Stimulated activated CD8-positive, alpha-beta memory T cell treated with anti-CD3 and anti-CD28 coated beads, Interleukin-15, amount 100 ng/mL, for 24 hours (primary cell): ENCODE results near the gene AMOTL2.

Source experiments
- DNase-seq: peaks from one replicate; pipeline ENCODE4 v3.0.0-alpha.2; 2020; ENCODE audit warnings: low read depth

Gene AMOTL2

GRCh38 chr3:134333522-134334181 is 40.6 kb downstream of the AMOTL2 start:
- DNase-seq, result no peak

DNA sequence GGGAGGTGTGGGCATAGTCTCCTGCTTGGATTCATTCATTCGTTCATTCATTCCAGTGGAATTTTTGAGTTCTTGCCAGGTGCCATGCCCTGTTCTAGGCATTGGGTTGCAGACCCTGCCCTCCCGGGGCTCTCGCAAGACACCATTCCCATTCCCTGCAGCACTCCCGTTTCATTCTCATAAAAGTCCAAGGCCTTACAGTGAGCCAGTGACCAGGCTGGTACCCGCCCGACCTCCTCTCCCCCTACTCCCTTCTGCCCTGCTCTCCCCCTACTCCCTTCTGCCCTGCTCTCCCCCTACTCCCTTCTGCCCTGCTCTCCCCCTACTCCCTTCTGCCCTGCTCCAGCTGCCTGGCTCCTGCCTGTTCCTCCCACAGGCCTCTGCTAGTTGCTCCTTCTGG is 41.9 kb downstream of the AMOTL2 start:
- no peak for DNase-seq

DNA sequence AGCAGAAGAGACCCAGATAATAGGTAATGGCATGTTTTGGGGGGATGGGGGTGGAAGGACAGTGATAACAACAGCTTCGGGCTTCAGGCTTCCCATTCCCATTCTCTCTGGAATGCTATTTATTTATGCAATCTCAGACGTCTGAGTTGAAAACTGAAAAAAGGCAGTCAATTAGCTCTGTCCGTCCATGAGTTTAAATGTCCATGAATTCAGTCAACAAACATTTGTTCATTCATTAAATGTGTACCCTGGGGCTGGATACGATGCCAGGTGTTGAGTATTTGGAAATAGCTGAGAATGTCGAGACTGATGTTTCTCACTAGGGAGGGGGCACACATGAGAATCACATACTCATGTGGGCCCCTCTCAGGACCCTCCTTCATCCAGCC is 42.4 kb downstream of the AMOTL2 start:
- DNase-seq, result no peak

DNA sequence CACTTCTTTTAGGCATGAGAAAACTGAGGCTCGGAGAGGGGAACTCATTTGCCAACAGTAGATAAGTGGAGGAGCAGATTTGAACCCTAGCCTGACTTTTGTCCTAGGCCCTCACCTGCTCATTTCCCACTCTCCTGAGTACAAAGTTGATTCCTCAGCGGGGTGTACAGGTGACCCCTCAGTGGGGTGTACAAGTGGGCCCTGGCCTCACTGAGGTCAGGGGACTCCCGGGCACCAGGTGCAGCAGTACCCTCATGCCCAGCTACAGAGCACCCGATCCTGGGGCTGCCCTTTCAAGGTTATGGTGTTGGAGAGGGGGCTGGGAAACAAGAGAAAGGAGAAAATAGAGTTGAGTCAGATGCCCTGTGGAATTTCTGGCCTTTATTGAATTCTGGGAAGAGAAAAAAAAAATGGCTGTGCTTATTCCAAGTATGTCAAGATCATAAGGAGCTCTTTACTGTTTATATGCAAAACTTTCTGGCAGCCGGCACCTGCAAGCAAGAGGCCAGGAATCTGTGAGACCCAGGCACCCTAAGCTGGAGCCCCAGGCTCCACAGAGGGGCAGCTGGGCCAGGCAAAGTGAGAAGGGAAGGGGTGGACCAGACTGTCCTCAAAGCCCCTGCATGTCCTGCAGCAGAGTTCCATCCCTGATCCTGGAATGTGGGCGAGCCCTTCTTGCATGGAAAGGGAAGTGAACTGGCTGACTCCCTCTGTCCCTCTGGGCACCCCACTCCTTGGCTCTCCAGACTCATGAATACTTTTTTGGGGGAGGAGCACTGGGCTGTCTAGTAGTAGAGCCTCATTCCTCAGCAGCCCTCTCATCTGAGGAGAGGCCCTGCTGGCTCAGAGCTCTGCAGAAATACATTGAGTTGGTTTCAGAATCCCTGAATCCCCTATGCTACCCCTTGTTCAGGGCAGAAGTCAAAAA is 43.1 kb downstream of the AMOTL2 start:
- DNase-seq, result no peak

DNA sequence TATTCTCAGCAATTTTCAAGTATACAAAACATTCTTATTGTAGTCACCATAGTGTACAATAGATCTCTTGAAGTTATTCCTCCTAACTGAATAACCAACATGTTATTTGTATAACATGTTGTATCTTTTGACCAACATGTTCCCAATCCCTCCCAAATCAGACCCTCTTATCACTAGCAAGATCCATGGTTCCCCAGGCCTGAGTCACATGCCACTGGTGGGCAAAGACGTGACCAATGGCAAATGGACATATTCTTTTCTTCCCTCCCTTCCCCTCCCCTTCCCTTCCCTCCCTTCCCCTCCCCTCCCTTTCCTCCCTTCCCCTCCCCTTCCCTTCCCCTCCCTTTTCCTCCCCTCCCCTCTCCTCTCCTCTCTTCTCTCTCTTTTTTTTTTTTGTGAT is 45.4 kb downstream of the AMOTL2 start:
- DNase-seq, result no peak

- DNase-seq, result no peak
Observed at GRCh38 chr3:134328147-134328591, 46.1 kb downstream of the AMOTL2 start.

DNA sequence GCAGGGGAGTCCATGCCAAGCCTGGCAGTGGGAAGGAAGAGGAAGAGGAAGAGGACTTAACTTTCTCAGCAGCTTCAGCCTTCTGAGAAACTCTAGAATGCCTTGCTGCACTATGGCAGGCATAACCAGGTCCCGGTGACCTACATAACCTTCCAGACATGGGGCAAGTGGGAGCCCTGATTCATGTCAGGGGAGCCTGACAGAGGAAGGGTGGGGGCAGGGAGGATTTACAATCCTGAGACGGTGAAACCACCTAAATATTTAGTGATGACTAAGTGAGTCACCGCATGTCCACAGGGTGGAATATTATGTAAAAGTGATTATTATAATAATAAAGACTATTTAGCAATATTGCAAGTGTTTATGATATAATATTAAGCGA is 46.7 kb downstream of the AMOTL2 start:
- DNase-seq, result no peak

- no peak for DNase-seq
Observed at GRCh38 chr3:134326760-134327593, 47.3 kb downstream of the AMOTL2 start.

DNA sequence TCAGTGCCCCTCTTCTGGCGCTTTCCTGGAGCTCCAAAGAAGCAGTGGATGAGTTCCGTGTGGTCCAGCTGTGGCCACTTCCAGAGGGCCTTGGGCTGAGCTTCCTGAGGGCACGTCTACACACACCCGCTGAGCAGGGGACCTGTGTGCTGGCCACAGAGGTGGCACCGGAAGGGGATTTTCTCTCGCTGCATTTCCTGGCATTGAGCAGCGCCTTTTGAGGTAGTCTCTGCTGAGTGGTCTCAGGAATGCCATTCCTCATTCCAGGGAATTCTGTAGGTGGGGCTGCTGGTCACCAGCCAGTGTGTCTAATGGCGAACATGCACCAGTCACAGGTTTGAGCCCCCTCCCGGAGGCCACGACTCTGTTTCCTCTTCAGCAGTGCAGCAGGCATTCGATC is 48.1 kb downstream of the AMOTL2 start:
- DNase-seq, result no peak

- no peak for DNase-seq
Observed at GRCh38 chr3:134325706-134326105, 48.5 kb downstream of the AMOTL2 start.

- no peak for DNase-seq
Observed at GRCh38 chr3:134325061-134325705, 49.1 kb downstream of the AMOTL2 start.

DNA sequence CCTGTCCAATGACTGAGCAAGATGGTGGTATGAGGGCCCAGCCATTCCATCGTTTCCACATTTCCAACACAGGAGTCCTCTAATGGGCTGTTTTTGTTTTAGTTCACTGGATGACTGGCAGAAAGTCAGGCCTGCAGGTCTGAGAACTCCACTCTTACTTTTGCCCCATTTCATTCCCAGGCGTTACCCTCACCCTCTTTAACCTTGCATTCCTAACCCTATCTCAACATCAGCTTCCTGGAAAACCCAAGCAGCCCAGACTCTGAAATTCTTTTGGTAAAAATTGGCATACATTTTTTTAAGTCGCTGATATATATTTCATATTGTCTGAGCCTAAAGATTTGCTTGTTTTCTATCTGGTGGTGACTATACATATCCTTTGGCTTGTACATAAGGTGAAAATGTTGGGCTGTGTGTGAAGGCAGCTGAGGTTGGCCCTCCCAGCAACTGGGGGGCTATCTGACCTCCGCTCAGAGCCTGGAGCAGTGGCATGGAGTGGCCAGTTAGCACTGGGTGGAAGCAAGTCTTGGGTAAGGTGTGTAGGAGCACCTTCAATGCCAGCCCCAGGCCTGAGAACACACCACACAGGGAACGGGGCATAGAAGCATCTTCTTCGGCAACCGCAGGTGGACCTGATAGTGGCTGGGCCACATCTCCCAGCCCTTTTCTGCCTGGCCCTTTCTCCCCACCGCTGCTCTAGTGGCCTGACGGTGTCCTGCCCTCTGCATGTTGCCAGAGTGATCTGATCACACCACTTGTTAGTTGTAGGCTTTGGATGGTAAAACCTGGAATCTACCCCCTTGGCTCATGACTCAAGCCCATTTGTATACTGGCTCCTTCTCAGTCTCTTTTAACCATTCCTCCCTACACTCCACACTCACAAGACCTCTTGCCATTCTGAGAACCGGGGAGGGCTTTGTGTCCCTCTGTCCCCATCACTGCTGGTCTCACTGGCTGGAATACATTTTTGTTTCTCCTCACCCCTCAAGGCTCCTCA is 50.0 kb downstream of the AMOTL2 start:
- DNase-seq, result no peak

GRCh38 chr3:134322286-134322685 is 52.0 kb downstream of the AMOTL2 start:
- DNase-seq, result no peak

DNA sequence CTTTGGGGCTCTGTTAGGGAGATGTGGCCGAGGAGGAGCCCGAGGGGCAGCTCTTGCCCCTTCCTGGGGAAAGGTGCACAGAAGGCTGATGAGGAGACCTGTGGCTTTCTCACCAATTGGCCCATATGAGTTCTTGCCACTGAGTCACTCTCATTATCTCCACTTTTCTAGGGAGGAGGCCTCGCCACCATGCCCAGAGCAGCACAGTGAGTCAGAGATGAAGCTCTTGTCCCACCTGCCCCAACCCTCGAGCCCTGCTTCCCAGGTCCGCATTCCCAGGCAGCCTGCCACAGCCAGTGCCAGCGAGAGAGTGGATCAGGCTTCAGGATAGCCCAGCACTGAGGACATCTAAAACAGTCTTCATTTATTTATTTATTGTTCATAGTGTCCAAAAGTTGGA is 53.5 kb downstream of the AMOTL2 start:
- DNase-seq, result no peak

GRCh38 chr3:134319931-134320330 is 54.3 kb downstream of the AMOTL2 start:
- DNase-seq, result no peak

DNA sequence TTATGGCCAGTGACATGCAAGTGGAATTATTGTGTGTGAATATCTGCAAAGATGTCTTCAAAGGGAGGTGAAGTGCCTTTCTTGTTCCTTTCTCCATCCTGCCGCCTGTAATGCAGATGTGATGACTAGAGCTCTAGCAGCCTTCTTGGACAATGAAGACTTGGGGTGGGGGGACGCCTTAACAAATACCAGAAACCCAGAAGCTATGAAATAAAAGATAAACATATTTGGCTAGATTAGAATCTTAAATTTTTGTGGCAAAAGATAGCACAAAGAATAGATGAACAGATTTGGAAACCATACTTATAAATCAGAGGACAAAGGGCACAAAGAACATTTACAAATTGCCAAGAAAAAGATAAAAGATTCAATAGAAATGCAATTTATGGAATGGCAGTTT is 56.1 kb downstream of the AMOTL2 start:
- DNase-seq, result no peak

GRCh38 chr3:134317106-134317947 is 56.9 kb downstream of the AMOTL2 start:
- DNase-seq, result no peak

DNA sequence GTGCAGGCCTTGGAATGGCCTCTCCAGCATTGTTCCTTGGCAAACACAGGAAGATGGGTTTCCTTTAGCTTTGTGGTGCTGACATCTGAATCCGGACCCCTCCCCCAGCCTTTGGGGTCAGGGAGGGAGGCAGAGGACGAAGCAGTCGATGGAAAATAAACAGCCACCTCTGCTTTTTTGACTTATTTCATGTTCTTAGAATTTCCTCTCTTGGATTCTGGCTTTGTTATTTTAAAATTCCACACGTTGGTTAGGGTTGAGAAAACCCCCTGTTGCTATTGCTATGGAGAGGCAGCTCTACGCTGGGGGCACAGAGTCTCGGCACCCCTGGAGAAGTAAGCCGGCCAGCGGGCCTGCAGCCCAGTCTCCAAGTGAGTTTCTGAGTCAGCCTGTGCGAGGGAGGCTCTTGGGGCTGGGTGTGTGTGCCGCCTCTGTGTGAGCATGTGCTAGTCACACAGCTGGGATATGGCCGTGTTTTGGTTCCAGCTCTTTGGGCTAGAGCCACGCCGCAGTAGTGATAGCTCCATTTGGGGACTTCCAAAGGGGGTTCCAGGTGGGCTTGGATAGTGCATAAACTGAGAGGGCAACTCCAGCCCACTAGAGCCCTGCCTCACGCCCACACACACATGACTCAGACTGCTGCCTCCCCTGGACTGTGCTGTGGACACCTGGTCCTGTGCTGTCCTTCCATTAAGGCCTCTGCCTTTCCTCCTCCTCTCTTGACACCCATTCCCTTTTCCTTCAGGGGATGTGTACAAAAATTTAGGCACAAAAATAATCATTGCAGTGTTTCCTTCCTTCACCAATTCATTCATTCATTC is 58.8 kb downstream of the AMOTL2 start:
- DNase-seq, result no peak
